ENCODE data around the gene ZNF618. TPM values are rescaled to one million over a fixed set of nuclear protein-coding genes. Genes with fewer than 3 reads are reported as not detected.

The ZNF618 gene
- polyA plus RNA-seq, 1 donor (not counting 4 experiments of a cell fraction or from before 2014, with no cell fraction given): 2.5 TPM

- H3K9ac ChIP-seq (ENCODE audit: control insufficient read depth, extremely low read depth, insufficient read depth, low read length): no peak overlapping the region
- H3K27me3 ChIP-seq (ENCODE audit: control insufficient read depth, extremely low read depth, insufficient read depth, low read length): no peaks in the 10 kb centered on the region
- H3K9me1 ChIP-seq (ENCODE audit: control insufficient read depth, extremely low read depth, insufficient read depth, low read length): no peaks in the 10 kb centered on the region
- TF ChIP-seq EZH2 (IDR thresholded peaks at IDR 0.05; ENCODE audit: low read length) (no peak), CTCF (optimal IDR thresholded peaks at IDR 0.05 in 1 of 3, IDR thresholded peaks at IDR 0.05 in 1 of 3, conservative IDR thresholded peaks at IDR 0.05 in 1 of 3; ENCODE audit: extremely low read depth in 1 of 3, insufficient read depth in 2 of 3, low read length in 3 of 3) (no peak)
- no peak overlapping the region for H3K4me2 ChIP-seq (ENCODE audit: control insufficient read depth, extremely low read depth, insufficient read depth, low read depth, low read length)
- no peak overlapping the region for H3K27ac ChIP-seq (ENCODE audit: control insufficient read depth, insufficient read depth, low read length)
- no peak overlapping the region for H2AFZ ChIP-seq (ENCODE audit: control insufficient read depth, low read length)
- no peaks in the 10 kb centered on the region for H4K20me1 ChIP-seq (ENCODE audit: control insufficient read depth, extremely low read depth, insufficient read depth, low read length)
- DNase-seq (ENCODE audit: low read depth, low spot score): no peak
- H3K4me3 ChIP-seq (ENCODE audit: control insufficient read depth in 2 of 3, extremely low read depth in 1 of 3, insufficient read depth in 2 of 3, low read depth in 1 of 3, low read length in 3 of 3): no peak overlapping the region
- no peak for FAIRE-seq
- peaks cover 3% of the 10 kb centered on the region for H3K4me1 ChIP-seq (ENCODE audit: control insufficient read depth, extremely low read depth, insufficient read depth, low read length)
- peaks cover 0 to 1% of the 10 kb centered on the region in 2 experiments for H3K36me3 ChIP-seq (ENCODE audit: control insufficient read depth in 2 of 2, extremely low read depth in 1 of 2, insufficient read depth in 2 of 2, low read length in 2 of 2)
- H3K79me2 ChIP-seq (ENCODE audit: control insufficient read depth, insufficient read depth, low read length): no peaks in the 10 kb centered on the region
- dilution Hi-C loops (cut with MboI; ENCODE audit: extremely low pct_ligation_motif_present, low sequenced_read_pairs): no loop called here
- no peaks in the 10 kb centered on the region for H3K9me3 ChIP-seq (ENCODE audit: control insufficient read depth, low read depth, low read length)
Observed at GRCh38 chr9:113916931-113917330, 40.8 kb downstream of the ZNF618 start.

GRCh38 chr9:113918697-113919350 is 42.7 kb downstream of the ZNF618 start:
- no peaks in the 10 kb centered on the region for H3K79me2 ChIP-seq (ENCODE audit: control insufficient read depth, insufficient read depth, low read length)
- TF ChIP-seq CTCF (optimal IDR thresholded peaks at IDR 0.05 in 1 of 3, IDR thresholded peaks at IDR 0.05 in 1 of 3, conservative IDR thresholded peaks at IDR 0.05 in 1 of 3; ENCODE audit: extremely low read depth in 1 of 3, insufficient read depth in 2 of 3, low read length in 3 of 3) (no peak), EZH2 (IDR thresholded peaks at IDR 0.05; ENCODE audit: low read length) (no peak)
- DNase-seq (ENCODE audit: low read depth, low spot score) (no peak), FAIRE-seq (no peak)
- H3K27ac ChIP-seq (ENCODE audit: control insufficient read depth, insufficient read depth, low read length): no peak overlapping the region
- dilution Hi-C loops (cut with MboI; ENCODE audit: extremely low pct_ligation_motif_present, low sequenced_read_pairs): no loop called here
- H3K9me1 ChIP-seq (ENCODE audit: control insufficient read depth, extremely low read depth, insufficient read depth, low read length): no peaks in the 10 kb centered on the region
- H3K9ac ChIP-seq (ENCODE audit: control insufficient read depth, extremely low read depth, insufficient read depth, low read length): no peak overlapping the region
- no peak overlapping the region for H3K4me2 ChIP-seq (ENCODE audit: control insufficient read depth, extremely low read depth, insufficient read depth, low read depth, low read length)
- no peaks in the 10 kb centered on the region for H3K4me1 ChIP-seq (ENCODE audit: control insufficient read depth, extremely low read depth, insufficient read depth, low read length)
- no peaks in the 10 kb centered on the region for H3K9me3 ChIP-seq (ENCODE audit: control insufficient read depth, low read depth, low read length)
- no peaks in the 10 kb centered on the region for H4K20me1 ChIP-seq (ENCODE audit: control insufficient read depth, extremely low read depth, insufficient read depth, low read length)
- no peaks in the 10 kb centered on the region for H3K27me3 ChIP-seq (ENCODE audit: control insufficient read depth, extremely low read depth, insufficient read depth, low read length)
- no peak overlapping the region for H3K4me3 ChIP-seq (ENCODE audit: control insufficient read depth in 2 of 3, extremely low read depth in 1 of 3, insufficient read depth in 2 of 3, low read depth in 1 of 3, low read length in 3 of 3)
- H2AFZ ChIP-seq (ENCODE audit: control insufficient read depth, low read length): no peak overlapping the region
- peaks cover 0 to 1% of the 10 kb centered on the region in 2 experiments for H3K36me3 ChIP-seq (ENCODE audit: control insufficient read depth in 2 of 2, extremely low read depth in 1 of 2, insufficient read depth in 2 of 2, low read length in 2 of 2)
